H1 (cell line): ENCODE measurements around the gene ELP6. TPM values are rescaled to one million over a fixed set of nuclear protein-coding genes. Genes with fewer than 3 reads are reported as not detected.

ENCODE experiments used
- BCL11A ChIP-seq, 2 experiments: IDR thresholded peaks; one replicate each; pipeline ENCODE4 v1.6.1; 2011; ENCODE audit warnings: low read depth in 2 of 2, low read length in 2 of 2, mild to moderate bottlenecking in 2 of 2
- CEBPB ChIP-seq: IDR thresholded peaks from 2 replicates; pipeline ENCODE4 v1.6.1; 2012; ENCODE audit warnings: low read depth, low read length
- FOSL1 ChIP-seq: IDR thresholded peaks from 2 replicates; pipeline ENCODE4 v1.6.1; 2011; ENCODE audit warnings: mild to moderate bottlenecking, low read depth, low read length, moderate library complexity; ENCODE audit not compliant: insufficient read depth
- GABPA ChIP-seq: IDR thresholded peaks from 2 replicates; pipeline ENCODE4 v1.6.1; 2011; ENCODE audit warnings: mild to moderate bottlenecking, low read length, moderate library complexity, borderline replicate concordance; ENCODE audit not compliant: insufficient read depth
- KDM5A ChIP-seq: fragments of 200-600 bp; IDR thresholded peaks from 2 replicates; pipeline ENCODE4 v1.7.1; 2012; ENCODE audit warnings: mild to moderate bottlenecking, low read length, inconsistent platforms, mixed read lengths
- RBBP5 ChIP-seq: IDR thresholded peaks from 2 replicates; pipeline ENCODE4 v1.7.1; 2012; ENCODE audit warnings: low read depth, mild to moderate bottlenecking, inconsistent platforms, low read length, moderate library complexity, borderline replicate concordance
- SIX5 ChIP-seq: IDR thresholded peaks from 2 replicates; pipeline ENCODE4 v1.6.1; 2011; ENCODE audit warnings: mild to moderate bottlenecking, low read depth, low read length
- TBP ChIP-seq: IDR thresholded peaks from 2 replicates; pipeline ENCODE4 v1.6.1; 2011; ENCODE audit warnings: low read depth, low read length, improper control_type of control experiment
- USF2 ChIP-seq: IDR thresholded peaks from 2 replicates; pipeline ENCODE4 v1.6.1; 2011; ENCODE audit warnings: low read length, improper control_type of control experiment
- polyA plus RNA-seq, 7 experiments: library from polyadenylated mRNA; depleted of rRNA in 3 of 7; stranded (reverse) in 5 of 7; unstranded in 2 of 7; fragments of >200 nt in 5 of 7; fragments of 200-250 nt in 2 of 7; gene quantifications; 1 replicate in 5 of 7; 2 replicates in 1 of 7; 4 replicates in 1 of 7; pipeline versions ENCODE4 v1.2.1 to v1.2.3, GENCODE V29; 2011 to 2013; ENCODE audit warnings: missing spikeins in 2 of 7, mixed read lengths in 2 of 7
- total RNA-seq: library from RNA; stranded (reverse); fragmentation: NEBNext Ultra II Directional; extraction: Animal tissue kit (Norgen Biotek cat#: 25700); gene quantifications from 2 replicates; pipeline ENCODE4 v1.2.1, GENCODE V29; 2021

The ELP6 gene
- total and polyA plus RNA-seq, 2 of the 8 experiments (the other 6 are each of a cell fraction or from before 2014, with no cell fraction given), result 51.1 to 78.7 TPM

GRCh38 chr3:47542471-47543173 lies 29.1 kb upstream of the ELP6 start (continued):
- TF ChIP-seq SIX5, result no peak
- no peak for TF ChIP-seq BCL11A (IDR thresholded peaks at IDR 0.05; ENCODE audit: low read depth in 2 of 2, low read length in 2 of 2)
- TF ChIP-seq FOSL1, result no peak
- no peak for TF ChIP-seq GABPA
- no peak for TF ChIP-seq TBP
- TF ChIP-seq USF2, result no peak
- TF ChIP-seq KDM5A, result no peak
- no peak for TF ChIP-seq RBBP5
- TF ChIP-seq CEBPB, result no peak
